Activated CD4-positive, alpha-beta T cell treated with anti-CD3 and anti-CD28 coated beads, Interleukin-2, amount 50 U/mL, for 4 hours (primary cell): Measurements from ENCODE around the gene ZNF408.
"Not testable (repeated sequence)": the region's sequence is repeated elsewhere in the genome, so short reads cannot be mapped to it uniquely, and the experiment has no call there.

ENCODE experiments used
- DNase-seq, 2 experiments: peaks; one replicate each; pipeline ENCODE4 v3.0.0-alpha.2; 2020

ZNF408 gene

GRCh38 chr11:46698597-46698996, 2.2 kb upstream of the ZNF408 start:
- DNase-seq, result no peak

- no peak for DNase-seq
These were observed 335 bp downstream of the ZNF408 start for GRCh38 chr11:46701078-46701654.

- no peak for DNase-seq
These were observed 4.3 kb downstream of the ZNF408 start for GRCh38 chr11:46705070-46705688.

- no peak for DNase-seq
These were observed 6.1 kb downstream of the ZNF408 start for GRCh38 chr11:46706886-46707285.

- DNase-seq, result not testable (repeated sequence)
These were observed 8.5 kb downstream of the ZNF408 start for GRCh38 chr11:46709351-46709750.

DNA sequence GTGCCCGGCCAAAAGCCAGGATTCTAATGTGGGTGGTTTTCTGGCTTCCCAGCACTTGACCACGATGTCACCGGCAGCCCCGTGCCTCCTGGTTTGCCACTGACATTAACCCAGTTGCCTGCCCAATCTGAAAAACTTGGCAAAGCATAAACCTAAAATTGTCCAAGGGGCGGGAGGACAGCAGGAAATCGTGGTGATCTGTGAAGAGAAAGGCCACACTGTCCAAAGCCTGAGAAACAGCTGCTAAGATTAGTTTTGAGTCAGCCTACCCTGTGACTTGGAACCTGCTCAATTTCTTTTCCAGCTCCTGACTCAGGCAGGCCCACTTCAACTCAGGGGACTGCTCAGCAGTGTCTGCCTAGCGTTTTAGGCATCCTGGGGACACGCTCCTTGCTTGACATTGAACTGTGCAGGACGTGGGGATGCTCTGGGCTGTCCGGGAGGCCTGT, 10.0 kb downstream of the ZNF408 start:
- DNase-seq, result no peak

GRCh38 chr11:46711303-46711702, 10.5 kb downstream of the ZNF408 start:
- no peak for DNase-seq

- no peak for DNase-seq
These were observed 12.2 kb downstream of the ZNF408 start for GRCh38 chr11:46712874-46713576.

DNA sequence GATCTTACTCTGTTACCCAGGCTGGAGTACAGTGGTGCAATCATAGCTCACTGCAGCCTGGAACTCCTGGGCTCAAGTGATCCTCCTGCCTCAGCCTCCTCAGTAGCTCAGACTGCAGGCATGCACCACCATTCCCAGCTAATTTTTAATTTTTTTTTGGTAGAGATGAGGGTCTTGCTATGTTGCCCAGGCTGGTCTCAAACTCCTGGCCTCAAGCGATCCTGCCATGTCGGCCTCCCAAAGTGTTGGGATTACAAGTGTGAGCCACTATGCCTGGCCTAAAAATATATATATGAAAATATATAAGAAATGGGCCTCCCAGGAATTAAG, 17.0 kb downstream of the ZNF408 start:
- DNase-seq, result not testable (repeated sequence)

DNA sequence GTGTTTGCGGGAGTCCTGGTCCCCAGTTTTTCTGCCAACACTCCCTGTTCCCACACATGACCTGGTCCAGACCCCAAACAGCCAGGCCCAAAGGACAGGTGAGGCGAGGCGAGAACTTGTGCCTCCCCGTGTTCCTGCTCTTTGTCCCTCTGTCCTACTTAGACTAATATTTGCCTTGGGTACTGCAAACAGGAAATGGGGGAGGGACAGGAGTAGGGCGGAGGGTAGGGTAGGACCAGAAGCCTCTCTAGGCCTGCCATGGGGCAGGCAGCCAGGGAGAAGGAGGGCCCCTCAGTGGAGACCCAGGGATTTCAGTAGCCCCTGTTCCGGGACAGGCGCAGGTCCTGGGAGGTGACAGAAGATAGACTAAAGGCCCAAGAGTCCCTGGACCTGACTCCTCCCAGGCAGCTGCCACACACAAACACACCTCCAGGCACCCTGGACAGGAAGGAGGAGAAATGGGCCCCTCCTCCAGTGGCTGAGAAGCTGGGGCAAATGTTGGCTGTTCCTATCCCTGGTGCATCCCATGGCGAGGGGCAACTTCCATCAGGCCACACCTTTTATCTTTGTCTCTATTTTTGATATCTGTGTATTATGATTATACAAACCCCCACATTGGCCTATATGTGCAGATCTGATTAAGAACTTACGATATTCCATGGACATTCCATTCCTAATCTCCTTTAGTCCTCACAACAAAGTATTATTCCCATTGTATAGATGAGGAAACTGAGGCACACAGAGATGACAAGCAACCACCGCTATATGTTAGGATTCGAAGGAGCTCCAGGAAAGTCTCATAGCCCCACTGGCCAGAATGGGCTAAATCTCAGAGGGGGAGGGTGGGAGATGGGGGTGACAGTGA, 17.6 kb downstream of the ZNF408 start:
- DNase-seq, result no peak

- no peak for DNase-seq
These were observed 18.3 kb downstream of the ZNF408 start, which contains the start of gene F2 for GRCh38 chr11:46719048-46719542. TSS of gene F2 (plus strand) at chr11:46719213. CDS start at chr11:46719236, 23 bp downstream.

GRCh38 chr11:46719543-46720218, 18.9 kb downstream of the ZNF408 start:
- no peak for DNase-seq

- no peak for DNase-seq
These were observed 20.5 kb downstream of the ZNF408 start for GRCh38 chr11:46721286-46721685.

GRCh38 chr11:46722566-46723358, 21.9 kb downstream of the ZNF408 start:
- no peak for DNase-seq

GRCh38 chr11:46723359-46723680, 22.5 kb downstream of the ZNF408 start:
- no peak for DNase-seq

GRCh38 chr11:46724088-46724487, 23.3 kb downstream of the ZNF408 start:
- DNase-seq, result no peak

GRCh38 chr11:46725338-46726205, 24.7 kb downstream of the ZNF408 start:
- no peak for DNase-seq

- DNase-seq, result no peak
These were observed 25.5 kb downstream of the ZNF408 start for GRCh38 chr11:46726206-46726862.

DNA sequence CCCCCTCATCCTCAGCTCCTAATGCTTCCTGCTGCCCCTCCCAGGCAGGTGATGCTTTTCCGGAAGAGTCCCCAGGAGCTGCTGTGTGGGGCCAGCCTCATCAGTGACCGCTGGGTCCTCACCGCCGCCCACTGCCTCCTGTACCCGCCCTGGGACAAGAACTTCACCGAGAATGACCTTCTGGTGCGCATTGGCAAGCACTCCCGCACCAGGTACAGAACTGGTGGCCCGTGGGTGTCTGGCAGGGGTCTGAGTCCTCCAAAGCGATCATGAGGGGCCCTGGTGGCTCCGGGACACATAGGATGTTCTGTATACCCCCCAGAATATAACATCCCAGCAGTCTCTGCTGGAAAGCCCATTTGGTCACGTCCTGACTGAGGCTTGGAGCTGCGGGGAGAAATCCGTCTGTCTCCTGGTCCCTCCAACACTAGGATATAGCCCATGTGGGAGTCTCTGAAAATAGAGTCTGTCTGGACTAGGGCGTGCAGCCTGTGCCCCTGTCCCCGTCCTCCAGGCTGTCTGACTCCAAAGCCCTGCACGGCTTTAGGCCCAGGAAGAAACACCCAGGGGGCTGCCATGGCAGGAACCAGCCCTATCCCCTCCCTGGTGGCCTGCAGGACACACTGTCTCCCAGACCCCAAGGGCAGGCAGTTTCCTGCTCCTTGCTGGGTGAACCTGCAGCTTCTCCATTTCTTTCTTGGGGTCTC, 27.3 kb downstream of the ZNF408 start:
- DNase-seq, result no peak

DNA sequence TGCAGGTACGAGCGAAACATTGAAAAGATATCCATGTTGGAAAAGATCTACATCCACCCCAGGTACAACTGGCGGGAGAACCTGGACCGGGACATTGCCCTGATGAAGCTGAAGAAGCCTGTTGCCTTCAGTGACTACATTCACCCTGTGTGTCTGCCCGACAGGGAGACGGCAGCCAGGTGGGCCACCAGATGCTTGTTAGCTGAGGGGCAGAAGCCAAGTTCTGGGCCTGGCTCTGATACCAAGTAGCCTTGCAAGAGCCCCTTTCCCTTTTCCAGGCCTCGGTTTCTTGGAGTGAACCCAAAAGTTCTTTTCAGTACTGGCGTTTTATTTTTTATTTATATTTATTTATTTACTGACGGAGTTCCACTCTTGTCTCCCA, 27.8 kb downstream of the ZNF408 start:
- no peak for DNase-seq
